GM12878 (cell line): ENCODE results near the gene UTP3.

Source experiments
- EGR1 ChIP-seq, 2 experiments: IDR thresholded peaks; 1 replicate in 1 of 2; 2 replicates in 1 of 2; pipeline ENCODE4 v1.6.1; 2011 to 2012; ENCODE audit warnings: low read depth in 2 of 2, low read length in 2 of 2, borderline replicate concordance in 1 of 2, mild to moderate bottlenecking in 1 of 2, moderate library complexity in 1 of 2
- ETV6 ChIP-seq, 2 experiments: fragments of 450-650 bp in 1 of 2; IDR thresholded peaks in 1 of 2; conservative IDR thresholded peaks in 1 of 2; 2 replicates each; pipeline ENCODE4 v1.6.1; 2014; ENCODE audit warnings: antibody characterized with exemption in 1 of 2, borderline replicate concordance in 1 of 2, low read depth in 1 of 2, mild to moderate bottlenecking in 1 of 2, moderate library complexity in 1 of 2
- NBN ChIP-seq: fragments of 450-650 bp; IDR thresholded peaks from 2 replicates; pipeline ENCODE4 v1.6.1; 2016
- SP1 ChIP-seq: IDR thresholded peaks from one replicate; pipeline ENCODE4 v1.6.1; 2011; ENCODE audit warnings: low read depth, low read length
- ZSCAN29 ChIP-seq: fragments of 450-650 bp; IDR thresholded peaks from 2 replicates; pipeline ENCODE4 v1.6.1; 2017; ENCODE audit warnings: mild to moderate bottlenecking, moderate library complexity
- ZZZ3 ChIP-seq: IDR thresholded peaks from 2 replicates; pipeline ENCODE4 v1.6.1; 2011; ENCODE audit warnings: low read depth; ENCODE audit not compliant: control insufficient read depth, insufficient read length

DNA sequence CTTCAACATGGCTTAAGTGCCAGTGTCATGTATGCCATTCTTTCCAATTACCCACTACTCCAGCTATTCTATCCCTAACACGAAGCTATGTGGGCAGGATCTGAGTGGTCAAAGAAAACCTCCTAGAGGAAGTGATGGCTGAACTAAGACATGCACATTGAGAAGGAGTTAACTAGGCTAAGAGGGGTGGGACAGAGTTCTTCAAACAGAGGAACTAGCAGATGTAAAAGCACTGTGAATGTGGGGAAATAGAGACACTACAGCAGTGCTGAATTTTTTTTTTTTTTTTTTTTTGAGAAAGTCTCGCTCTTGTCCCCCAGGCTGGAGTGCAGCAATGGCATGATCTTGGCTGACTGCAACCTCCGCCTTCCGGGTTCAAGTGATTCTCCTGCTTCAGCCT is 28.2 kb upstream of the UTP3 start:
- TF ChIP-seq ZZZ3 (no peak), ETV6 (conservative IDR thresholded peaks at IDR 0.05 in 1 of 2, IDR thresholded peaks at IDR 0.05 in 1 of 2; ENCODE audit: borderline replicate concordance in 1 of 2, low read depth in 1 of 2) (no peak), NBN (no peak), ZSCAN29 (no peak), EGR1 (IDR thresholded peaks at IDR 0.05; ENCODE audit: borderline replicate concordance in 1 of 2, low read depth in 2 of 2, low read length in 2 of 2) (no peak), SP1 (no peak)
